GM12892 (cell line): ENCODE data around the gene NMS.

Source experiments
- POLR2A ChIP-seq: IDR thresholded peaks from 2 replicates; pipeline ENCODE4 v1.6.1; 2011; ENCODE audit warnings: low read depth, low read length, control low read depth
- POLR2AphosphoS5 ChIP-seq: IDR thresholded peaks from 2 replicates; pipeline ENCODE4 v1.6.1; 2011; ENCODE audit warnings: low read depth, low read length, control low read depth

- TF ChIP-seq POLR2A = no peak
- TF ChIP-seq POLR2AphosphoS5 = no peak
These were observed 34.3 kb downstream of the NMS start for GRCh38 chr2:100504542-100504941.
